Keratinocyte (primary cell): ENCODE results near the gene ST6GALNAC6. TPM values are rescaled to one million over a fixed set of nuclear protein-coding genes. Genes with fewer than 3 reads are reported as not detected.

Experiments used
- DNase-seq: peaks from one replicate; pipeline ENCODE4 v3.0.0-alpha.2; 2011; ENCODE audit warnings: low read depth, missing footprints, low spot score
- FAIRE-seq: peaks from 2 replicates; lab custom pipeline; 2011; peaks lifted over from hg19 to GRCh38; lab: Jason Lieb, UNC
- H2AFZ ChIP-seq: 2 replicates; pipeline ENCODE4 v1.6.0; 2012; ENCODE audit warnings: low read length, control low read depth, inconsistent platforms; ENCODE audit not compliant: control insufficient read depth
- H3K27ac ChIP-seq: 2 replicates; pipeline ENCODE4 v1.5.1; 2011; ENCODE audit warnings: low read length; ENCODE audit not compliant: control insufficient read depth, insufficient read depth
- H3K27me3 ChIP-seq: 3 replicates; pipeline ENCODE4 v1.6.0; 2011; ENCODE audit warnings: low read length; ENCODE audit not compliant: control insufficient read depth, insufficient read depth; ENCODE audit errors: extremely low read depth
- H3K36me3 ChIP-seq, 2 experiments: 2 replicates in 1 of 2; 3 replicates in 1 of 2; pipeline ENCODE4 v1.5.1; 2011; ENCODE audit warnings: low read length in 2 of 2, mild to moderate bottlenecking in 1 of 2; ENCODE audit not compliant: control insufficient read depth in 2 of 2, insufficient read depth in 2 of 2; ENCODE audit errors: extremely low read depth in 1 of 2
- H3K4me1 ChIP-seq: 3 replicates; pipeline ENCODE4 v1.5.1; 2011; ENCODE audit warnings: low read length; ENCODE audit not compliant: control insufficient read depth, insufficient read depth; ENCODE audit errors: extremely low read depth
- H3K4me2 ChIP-seq: 3 replicates; pipeline ENCODE4 v1.6.0; 2011; ENCODE audit warnings: low read depth, low read length; ENCODE audit not compliant: control insufficient read depth, insufficient read depth; ENCODE audit errors: extremely low read depth
- H3K4me3 ChIP-seq, 3 experiments: fragments of 200-600 bp in 1 of 3; sonication (generic) in 1 of 3; 2 replicates in 2 of 3; 3 replicates in 1 of 3; pipeline ENCODE4 v1.5.1; 2011 to 2016; ENCODE audit warnings: low read length in 3 of 3, mild to moderate bottlenecking in 3 of 3, control low read depth in 2 of 3, inconsistent platforms in 1 of 3, low read depth in 1 of 3, mixed read lengths in 1 of 3, mixed run types in 1 of 3, moderate library complexity in 1 of 3; ENCODE audit not compliant: control insufficient read depth in 2 of 3, insufficient read depth in 2 of 3; ENCODE audit errors: extremely low read depth in 1 of 3
- H3K79me2 ChIP-seq: 2 replicates; pipeline ENCODE4 v1.6.0; 2012; ENCODE audit warnings: low read length; ENCODE audit not compliant: control insufficient read depth, insufficient read depth
- H3K9ac ChIP-seq: 3 replicates; pipeline ENCODE4 v1.6.0; 2011; ENCODE audit warnings: low read length; ENCODE audit not compliant: control insufficient read depth, insufficient read depth; ENCODE audit errors: extremely low read depth
- H3K9me1 ChIP-seq: 3 replicates; pipeline ENCODE4 v1.6.0; 2011; ENCODE audit warnings: low read length; ENCODE audit not compliant: control insufficient read depth, insufficient read depth; ENCODE audit errors: extremely low read depth
- H3K9me3 ChIP-seq: 2 replicates; pipeline ENCODE4 v1.5.1; 2012; ENCODE audit warnings: low read depth, low read length; ENCODE audit not compliant: control insufficient read depth
- H4K20me1 ChIP-seq: 3 replicates; pipeline ENCODE4 v1.6.0; 2011; ENCODE audit warnings: low read length; ENCODE audit not compliant: control insufficient read depth, insufficient read depth; ENCODE audit errors: extremely low read depth
- EZH2 ChIP-seq: IDR thresholded peaks from one replicate; pipeline ENCODE4 v1.6.1; 2012; ENCODE audit warnings: inconsistent platforms, mild to moderate bottlenecking, low read length, moderate library complexity
- dilution Hi-C: fragments of 300-500 bp; cut with MboI; formaldehyde crosslinking; loops from one replicate; pipeline ENCODE4 v1.7.0; 2020; ENCODE audit warnings: low sequenced_read_pairs; ENCODE audit not compliant: extremely low pct_ligation_motif_present
- polyA plus RNA-seq, 5 experiments: library from polyadenylated mRNA; depleted of rRNA in 3 of 5; stranded (reverse) in 3 of 5; stranded (forward) in 1 of 5; unstranded in 1 of 5; fragments of >200 nt; gene quantifications; 1 replicate in 1 of 5; 2 replicates in 3 of 5; 3 replicates in 1 of 5; pipeline versions ENCODE4 v1.2.1 to v1.2.3, GENCODE V29; 2011 to 2012; ENCODE audit warnings: missing spikeins in 2 of 5, low read depth in 1 of 5, low replicate concordance in 1 of 5
- TF ChIP-seq, protein P1 (sequence below), 3 experiments: IDR thresholded peaks in 1 of 3; conservative IDR thresholded peaks in 1 of 3; optimal IDR thresholded peaks in 1 of 3; 2 replicates in 2 of 3; 3 replicates in 1 of 3; pipeline versions ENCODE3 to v1.5.1; 2011; ENCODE audit warnings: low read length in 3 of 3, mild to moderate bottlenecking in 3 of 3, moderate library complexity in 2 of 3, control low read depth in 1 of 3, inconsistent platforms in 1 of 3; ENCODE audit not compliant: insufficient read depth in 2 of 3; ENCODE audit errors: extremely low read depth in 1 of 3

The ST6GALNAC6 gene
- polyA plus RNA-seq, 1 donor (not counting 4 experiments of a cell fraction or from before 2014, with no cell fraction given) = 21.1 TPM

DNA sequence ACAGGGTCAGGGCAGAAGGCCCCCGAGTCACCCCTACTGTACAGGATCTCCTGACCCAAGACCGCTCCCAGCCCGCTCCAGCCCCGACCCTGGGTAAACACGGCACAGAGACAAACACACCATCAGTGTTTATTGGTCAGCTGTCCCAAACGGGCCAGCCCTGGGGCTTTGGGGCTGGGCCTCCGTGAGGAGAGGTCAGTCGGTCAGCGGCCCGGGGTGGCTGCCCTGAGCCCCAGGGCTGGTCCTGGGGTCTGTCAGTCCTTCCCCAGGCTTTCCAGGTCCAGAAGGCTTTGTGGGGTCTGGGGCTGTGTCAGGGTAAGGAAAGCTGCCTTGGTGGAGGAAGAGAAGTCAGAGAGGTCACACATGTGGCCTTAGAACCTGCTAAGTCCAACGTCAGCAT, 35.6 kb upstream of the ST6GALNAC6 start:
- FAIRE-seq (no peak), DNase-seq (no peak)
- Histone ChIP-seq H3K9ac (no peak overlapping the region), H2AFZ (no peak overlapping the region), H3K27me3 (no peaks in the 10 kb centered on the region), H3K27ac (no peak overlapping the region), H3K79me2 (peaks cover 33% of the 10 kb centered on the region), H3K9me3 (no peaks in the 10 kb centered on the region), H3K4me1 (peaks cover 33% of the 10 kb centered on the region), H3K4me3 (no peak overlapping the region), H3K9me1 (no peaks in the 10 kb centered on the region), H3K4me2 (no peak overlapping the region), H3K36me3 (peaks cover 9% of the 10 kb centered on the region in 2 experiments), H4K20me1 (peaks cover 2% of the 10 kb centered on the region)
- dilution Hi-C loops = loop anchor here (25.0 kb wide), 1 partner anchor 127 kb away; the partner anchor contains the start of genes NAIF1 and SLC25A25
- TF ChIP-seq EZH2 = no peak
- TF ChIP-seq, protein P1, sequence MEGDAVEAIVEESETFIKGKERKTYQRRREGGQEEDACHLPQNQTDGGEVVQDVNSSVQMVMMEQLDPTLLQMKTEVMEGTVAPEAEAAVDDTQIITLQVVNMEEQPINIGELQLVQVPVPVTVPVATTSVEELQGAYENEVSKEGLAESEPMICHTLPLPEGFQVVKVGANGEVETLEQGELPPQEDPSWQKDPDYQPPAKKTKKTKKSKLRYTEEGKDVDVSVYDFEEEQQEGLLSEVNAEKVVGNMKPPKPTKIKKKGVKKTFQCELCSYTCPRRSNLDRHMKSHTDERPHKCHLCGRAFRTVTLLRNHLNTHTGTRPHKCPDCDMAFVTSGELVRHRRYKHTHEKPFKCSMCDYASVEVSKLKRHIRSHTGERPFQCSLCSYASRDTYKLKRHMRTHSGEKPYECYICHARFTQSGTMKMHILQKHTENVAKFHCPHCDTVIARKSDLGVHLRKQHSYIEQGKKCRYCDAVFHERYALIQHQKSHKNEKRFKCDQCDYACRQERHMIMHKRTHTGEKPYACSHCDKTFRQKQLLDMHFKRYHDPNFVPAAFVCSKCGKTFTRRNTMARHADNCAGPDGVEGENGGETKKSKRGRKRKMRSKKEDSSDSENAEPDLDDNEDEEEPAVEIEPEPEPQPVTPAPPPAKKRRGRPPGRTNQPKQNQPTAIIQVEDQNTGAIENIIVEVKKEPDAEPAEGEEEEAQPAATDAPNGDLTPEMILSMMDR (optimal IDR thresholded peaks at IDR 0.05 in 1 of 3, IDR thresholded peaks at IDR 0.05 in 1 of 3, conservative IDR thresholded peaks at IDR 0.05 in 1 of 3; ENCODE audit: extremely low read depth in 1 of 3, insufficient read depth in 2 of 3, low read length in 3 of 3) = no peak

DNA sequence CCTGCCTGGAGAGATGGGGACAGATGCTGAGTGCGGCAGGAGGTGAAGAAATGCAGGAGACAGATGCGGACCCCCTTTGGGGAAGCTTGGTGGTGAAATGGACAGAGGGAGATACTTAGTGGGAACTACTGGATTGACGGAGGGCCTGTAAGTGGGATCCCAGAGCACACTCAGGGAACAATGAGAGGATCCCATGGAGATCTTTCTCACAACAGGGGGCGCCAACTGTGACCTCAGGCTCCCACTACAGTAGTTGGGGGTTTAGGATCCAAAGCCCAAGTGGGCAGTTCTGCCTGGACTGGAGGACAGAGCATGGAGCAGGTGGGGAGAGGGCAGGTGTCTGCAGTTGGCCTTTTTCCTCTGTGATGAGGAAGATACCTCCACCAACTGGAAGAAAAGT, 34.8 kb upstream of the ST6GALNAC6 start:
- TF ChIP-seq, protein P1 (optimal IDR thresholded peaks at IDR 0.05 in 1 of 3, IDR thresholded peaks at IDR 0.05 in 1 of 3, conservative IDR thresholded peaks at IDR 0.05 in 1 of 3; ENCODE audit: extremely low read depth in 1 of 3, insufficient read depth in 2 of 3, low read length in 3 of 3) = no peak
- TF ChIP-seq EZH2 = no peak
- Histone ChIP-seq H3K4me3 (no peak overlapping the region), H3K9me3 (no peaks in the 10 kb centered on the region), H3K79me2 (peaks cover 33% of the 10 kb centered on the region), H4K20me1 (peaks cover 2% of the 10 kb centered on the region), H3K4me2 (no peak overlapping the region), H2AFZ (no peak overlapping the region), H3K4me1 (peaks cover 37% of the 10 kb centered on the region), H3K9me1 (no peaks in the 10 kb centered on the region), H3K27ac (no peak overlapping the region), H3K9ac (no peak overlapping the region), H3K36me3 (peaks cover 6 to 9% of the 10 kb centered on the region in 2 experiments), H3K27me3 (no peaks in the 10 kb centered on the region)
- FAIRE-seq (no peak), DNase-seq (no peak)
- dilution Hi-C loops = loop anchor here (25.0 kb wide), 1 partner anchor 128 kb away; the partner anchor contains the start of genes NAIF1 and SLC25A25
